Hematopoietic multipotent progenitor cell treated with erythropoietin and hydrocortisone succinate and interleukin-3 and kit ligand, for 6 days (in vitro differentiated cells): Measurements from ENCODE around the gene CFAP57.
"Not testable (repeated sequence)": the region's sequence is repeated elsewhere in the genome, so short reads cannot be mapped to it uniquely, and the experiment has no call there.

Source experiments
- DNase-seq: peaks from one replicate; pipeline ENCODE4 v3.0.0-alpha.2; 2015

The CFAP57 gene

DNA sequence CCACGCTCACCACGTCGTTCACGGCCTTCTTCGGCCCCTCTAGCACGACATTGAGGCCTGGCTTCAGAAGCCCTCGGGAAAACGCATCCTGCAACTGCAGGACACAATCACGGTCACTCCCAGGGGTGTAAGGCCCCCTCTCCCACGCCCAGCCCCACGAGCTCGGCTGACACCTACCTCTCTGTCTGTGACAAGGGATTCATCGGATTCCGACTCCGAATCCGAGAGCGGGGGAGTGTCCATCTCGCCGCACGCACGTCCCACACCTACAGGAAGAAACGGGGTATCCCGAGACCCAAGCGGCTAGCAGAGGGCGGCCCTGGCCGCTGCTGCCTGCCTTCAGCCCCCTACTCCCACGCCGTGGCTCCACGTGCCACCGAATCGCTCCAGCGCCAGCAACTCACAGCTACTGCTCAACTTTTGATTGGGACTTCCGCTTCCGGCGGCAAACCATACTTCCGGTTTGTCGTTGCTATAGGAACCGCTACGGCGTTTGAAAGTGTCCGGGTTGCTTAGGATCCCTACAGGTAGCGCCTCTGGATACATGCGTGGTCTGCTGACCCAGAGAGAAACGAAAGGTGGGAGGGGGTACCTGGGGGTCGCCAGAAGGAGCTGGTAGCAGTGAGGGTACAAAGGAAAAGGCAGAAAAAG is at the start of gene CFAP57, which contains the start of gene EBNA1BP2:
Gene CFAP57 (plus strand): TSS at position 455 of the 651 bp plus-strand sequence. CDS start 424 bp downstream, outside the sequence.
Gene EBNA1BP2 (minus strand): TSS at position 415 of the 651 bp plus-strand sequence. CDS start 172 bp downstream, at position 243.
- peak; percentile 97 for DNase-seq

DNA sequence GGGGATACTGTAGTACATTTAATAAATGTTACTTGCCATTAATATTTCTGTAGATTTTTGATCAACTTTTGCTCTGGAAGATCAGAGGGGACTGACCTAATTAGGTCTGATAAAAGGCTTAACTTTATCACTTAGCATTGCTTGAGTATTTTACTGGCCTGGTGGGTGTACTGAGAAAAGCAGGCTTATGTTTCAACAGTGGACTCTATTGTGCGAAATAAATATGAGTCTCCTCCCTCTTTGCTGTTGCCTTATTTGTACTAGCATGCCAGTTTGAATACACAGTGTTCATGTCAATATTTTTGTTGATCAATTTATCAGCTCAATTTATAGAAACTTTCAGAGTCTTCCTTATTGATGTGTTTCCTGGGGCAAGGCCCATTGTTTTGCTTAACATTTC is 49.1 kb upstream of the CFAP57 start:
- no peak for DNase-seq

DNA sequence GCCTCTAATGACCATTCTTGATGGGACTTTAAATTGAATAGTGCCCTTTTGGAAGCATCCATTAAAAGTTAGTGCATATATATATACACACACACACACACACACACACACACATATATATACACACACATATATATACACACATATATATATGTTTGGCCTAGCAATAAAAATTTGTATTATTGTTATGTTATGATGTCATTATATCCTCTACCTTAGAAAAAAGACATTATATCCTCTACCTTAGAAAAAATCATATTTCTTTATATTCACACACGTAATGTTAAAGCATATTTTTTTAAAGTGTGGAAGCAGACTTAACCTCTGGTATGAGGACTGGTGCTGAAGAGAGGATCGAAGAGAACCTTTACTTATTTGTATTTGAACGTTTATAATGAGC is 43.3 kb upstream of the CFAP57 start:
- no peak for DNase-seq

DNA sequence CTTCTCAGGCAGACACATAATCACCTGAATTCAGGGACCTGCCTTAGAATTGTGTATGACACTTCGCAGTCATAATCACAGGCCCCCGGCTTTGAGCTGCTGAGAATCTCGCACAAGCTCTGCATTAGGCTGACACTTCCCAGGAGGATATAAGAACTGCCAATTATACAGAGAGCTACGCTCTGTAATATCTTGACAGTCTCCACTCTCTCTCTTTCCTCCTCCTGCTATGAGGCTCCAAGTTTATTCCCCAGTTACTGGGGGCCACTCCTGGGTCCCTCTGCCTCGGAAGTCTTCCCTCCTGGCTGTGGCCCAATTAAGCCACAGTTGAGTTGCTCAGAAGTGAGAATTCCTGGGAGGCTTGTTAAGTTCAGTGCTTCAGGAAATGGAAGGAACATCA is 42.7 kb upstream of the CFAP57 start:
- no peak for DNase-seq

DNA sequence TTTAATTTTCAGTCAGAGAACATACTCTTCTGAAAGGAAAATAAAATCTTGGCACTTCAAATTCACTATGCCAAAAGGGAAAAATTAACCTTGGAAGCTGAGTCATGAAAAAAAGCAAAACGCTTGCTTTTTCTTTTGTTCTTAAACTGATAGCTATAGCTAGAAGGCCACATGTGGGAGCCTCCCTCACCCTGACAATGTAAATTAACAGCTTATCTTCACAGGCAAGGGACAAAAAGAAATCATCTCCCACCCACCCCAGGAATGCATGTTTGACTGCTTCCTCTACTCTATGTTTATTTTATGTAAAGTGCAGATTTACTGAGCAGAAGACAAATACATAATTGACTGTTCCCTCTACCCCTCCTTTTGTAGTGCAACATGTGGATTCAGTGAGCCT is 38.1 kb upstream of the CFAP57 start:
- DNase-seq, result no peak

DNA sequence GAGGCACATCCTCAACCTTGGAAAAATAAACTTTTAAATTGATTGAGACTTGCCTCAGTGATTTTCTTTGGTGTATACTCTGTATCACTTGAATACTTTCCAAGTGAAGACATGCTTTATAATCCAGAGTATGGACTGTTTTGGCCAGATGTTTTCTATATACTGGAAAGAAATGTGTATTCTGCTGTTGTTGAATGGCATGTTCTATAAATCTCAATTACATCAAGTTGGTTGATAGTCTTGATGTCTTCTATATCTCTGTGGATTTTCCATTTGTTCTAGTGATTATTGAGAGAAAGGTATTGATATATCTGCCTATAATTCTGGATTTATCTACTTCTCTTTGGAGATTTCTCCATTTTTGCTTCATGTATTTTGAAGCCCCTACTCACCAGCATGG is 37.5 kb upstream of the CFAP57 start:
- DNase-seq, result no peak

DNA sequence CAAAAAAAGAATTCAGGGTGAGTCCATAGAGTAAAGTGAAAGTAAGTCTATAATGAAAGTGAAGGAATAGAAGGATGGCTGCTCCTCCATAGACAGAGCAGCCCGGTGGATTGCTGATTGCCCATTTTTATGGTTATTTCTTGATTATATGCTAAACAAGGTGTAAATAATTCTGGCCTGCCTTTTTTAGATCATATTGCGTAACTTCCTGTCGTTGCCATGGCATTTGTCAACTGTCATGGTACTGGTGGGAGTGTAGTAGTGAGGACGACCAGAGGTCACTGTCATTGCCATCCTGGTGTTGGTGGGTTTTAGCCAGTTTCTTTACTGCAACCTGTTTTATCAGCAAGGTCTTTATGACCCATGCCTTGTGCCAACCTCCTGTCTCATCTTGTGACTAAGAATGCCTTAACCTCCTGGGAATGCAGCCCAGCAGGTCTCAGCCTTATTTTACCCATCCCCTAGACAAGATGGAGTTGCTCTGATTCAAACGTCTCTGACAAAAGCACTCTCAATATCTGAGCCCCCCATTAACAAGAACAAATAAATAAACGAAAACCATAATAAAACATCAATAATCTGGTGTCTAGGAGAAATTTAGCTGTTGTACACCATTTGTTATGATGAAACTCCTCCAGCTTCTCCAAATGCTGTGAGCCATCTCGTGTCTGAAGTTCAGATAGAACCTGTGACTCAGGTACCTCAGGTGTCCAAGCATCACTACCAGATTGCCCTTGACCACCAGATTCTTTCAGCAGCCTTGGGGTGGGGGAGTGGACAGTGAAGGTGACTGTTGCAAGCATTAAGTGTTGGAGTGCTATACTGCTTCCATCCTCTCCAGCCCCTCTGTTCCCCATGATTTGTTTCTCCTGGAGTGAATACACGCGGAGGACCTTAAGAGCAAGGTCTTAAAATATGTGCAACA is 36.0 kb upstream of the CFAP57 start:
- no peak for DNase-seq

DNA sequence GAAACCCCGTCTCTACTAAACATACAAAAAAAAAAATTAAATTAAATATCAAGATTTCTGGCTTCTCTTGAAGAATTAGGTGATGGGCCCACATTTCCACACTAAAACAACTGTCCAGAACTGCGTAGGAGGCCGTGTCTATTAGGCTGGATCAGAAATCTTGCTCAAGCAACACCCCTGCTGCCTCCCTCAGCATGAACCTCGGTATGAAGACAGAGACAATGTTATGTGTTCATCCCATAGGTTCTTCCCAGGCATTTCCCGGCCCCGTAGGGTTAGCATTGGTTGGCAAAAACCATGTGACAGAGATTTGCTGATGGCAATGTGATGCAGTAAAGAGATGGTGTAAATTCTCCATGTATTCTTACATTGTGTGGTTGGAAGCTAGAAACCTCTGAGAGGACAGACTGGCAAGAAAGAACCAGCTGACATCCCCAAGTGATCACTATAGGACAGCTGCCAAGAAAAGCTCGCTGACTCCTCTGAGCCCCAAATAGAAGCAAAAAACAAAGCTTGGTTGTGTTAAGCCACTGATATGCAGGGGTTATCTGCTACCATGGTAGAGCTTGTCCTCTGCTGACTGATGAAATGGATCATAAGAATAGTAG is 34.6 kb upstream of the CFAP57 start:
- DNase-seq, result no peak

DNA sequence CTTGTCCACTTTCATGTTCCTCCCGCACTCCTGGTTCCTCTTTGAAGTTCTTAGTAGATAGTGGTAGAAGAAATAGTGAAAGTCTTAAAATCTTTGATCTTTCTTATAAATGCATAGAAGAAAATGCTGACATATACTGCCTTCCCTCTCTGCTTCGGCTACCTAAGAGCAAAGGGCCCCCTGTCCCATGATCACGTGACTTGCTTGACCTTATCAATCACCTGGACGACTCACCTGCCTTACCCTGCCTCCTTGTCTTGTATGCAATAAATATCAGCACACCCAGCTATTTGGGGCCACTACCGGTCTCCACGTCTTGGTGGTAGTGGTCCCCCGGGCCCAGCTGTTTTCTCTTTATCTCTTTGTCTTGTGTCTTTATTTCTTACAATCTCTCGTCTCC is 32.8 kb upstream of the CFAP57 start:
- not testable (repeated sequence) for DNase-seq

DNA sequence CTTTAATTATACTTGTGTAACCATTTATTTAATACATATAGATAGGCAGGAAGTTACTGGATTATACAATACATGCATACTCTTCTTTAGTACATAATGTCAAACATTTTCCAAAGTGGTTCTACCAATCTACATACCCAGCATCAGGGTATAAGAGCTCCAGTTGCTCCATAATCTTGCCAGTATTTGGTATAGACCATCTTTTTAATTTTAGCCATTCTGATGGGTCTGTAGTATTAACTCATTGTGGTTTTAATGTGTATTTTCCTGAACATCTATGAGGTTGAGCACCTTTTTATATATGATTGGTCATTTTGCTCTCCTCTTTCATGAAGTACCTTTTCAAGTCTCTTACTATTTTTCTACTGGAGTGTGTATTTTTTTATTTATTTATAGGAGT is 32.1 kb upstream of the CFAP57 start:
- DNase-seq, result no peak

DNA sequence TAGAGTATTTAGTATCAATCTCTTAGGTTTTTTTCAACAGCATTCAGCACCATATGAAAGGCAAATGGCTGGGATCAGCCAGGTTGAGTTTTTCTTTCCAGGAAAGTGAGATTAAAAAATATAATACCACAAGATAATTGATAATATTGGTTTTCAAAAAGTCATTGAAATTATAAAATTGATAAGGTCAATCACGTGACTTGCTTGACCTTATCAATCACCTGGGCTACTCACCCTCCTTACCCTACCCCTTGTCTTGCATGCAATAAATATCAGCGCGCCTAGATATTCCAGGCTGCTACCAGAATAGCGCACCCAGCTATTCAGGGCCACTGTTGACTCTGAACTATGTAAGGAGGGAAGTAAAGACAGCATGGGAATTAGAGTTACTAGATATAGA is 31.5 kb upstream of the CFAP57 start:
- no peak for DNase-seq

DNA sequence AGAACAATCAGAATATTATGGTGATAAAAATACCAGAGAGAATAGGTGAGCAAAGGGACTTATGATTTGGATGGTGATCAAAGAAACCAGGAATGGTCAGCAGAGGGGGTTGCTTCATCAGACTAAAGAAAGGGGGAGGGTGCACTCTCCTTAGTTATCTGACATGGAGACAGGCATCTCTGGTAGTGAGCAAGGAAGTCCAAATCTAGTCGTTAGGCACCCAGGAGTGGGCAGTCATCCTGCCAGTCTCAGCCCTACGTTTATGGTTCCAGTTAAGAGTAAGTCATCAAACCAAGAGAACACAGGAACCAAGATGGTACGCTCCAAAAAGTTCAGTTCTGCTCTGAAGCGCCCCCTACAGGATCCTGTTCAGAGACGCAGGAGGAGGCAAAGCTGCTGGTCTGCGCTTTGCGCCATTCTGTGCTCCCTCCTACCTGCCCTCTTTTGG is 28.7 kb upstream of the CFAP57 start:
- DNase-seq, result peak; percentile 52

DNA sequence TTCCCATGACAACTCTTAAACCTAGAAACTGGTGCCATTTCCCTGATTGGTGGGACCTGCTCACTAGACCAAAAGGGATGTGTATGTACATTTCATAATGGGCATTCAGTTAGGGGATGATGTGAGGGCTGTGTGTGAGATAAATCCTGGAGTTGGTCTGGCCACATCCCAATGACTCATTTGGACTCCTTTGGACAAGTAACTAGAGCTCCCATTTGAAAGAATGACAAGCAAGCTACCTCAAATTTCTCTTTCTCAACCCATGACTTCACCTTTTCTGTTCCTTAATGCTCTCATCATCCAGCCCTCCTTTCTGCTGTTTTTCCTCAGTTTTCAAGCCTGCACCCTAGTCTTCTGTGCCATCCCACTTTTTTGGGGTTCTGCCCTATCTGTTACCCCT is 27.9 kb upstream of the CFAP57 start:
- DNase-seq, result no peak

DNA sequence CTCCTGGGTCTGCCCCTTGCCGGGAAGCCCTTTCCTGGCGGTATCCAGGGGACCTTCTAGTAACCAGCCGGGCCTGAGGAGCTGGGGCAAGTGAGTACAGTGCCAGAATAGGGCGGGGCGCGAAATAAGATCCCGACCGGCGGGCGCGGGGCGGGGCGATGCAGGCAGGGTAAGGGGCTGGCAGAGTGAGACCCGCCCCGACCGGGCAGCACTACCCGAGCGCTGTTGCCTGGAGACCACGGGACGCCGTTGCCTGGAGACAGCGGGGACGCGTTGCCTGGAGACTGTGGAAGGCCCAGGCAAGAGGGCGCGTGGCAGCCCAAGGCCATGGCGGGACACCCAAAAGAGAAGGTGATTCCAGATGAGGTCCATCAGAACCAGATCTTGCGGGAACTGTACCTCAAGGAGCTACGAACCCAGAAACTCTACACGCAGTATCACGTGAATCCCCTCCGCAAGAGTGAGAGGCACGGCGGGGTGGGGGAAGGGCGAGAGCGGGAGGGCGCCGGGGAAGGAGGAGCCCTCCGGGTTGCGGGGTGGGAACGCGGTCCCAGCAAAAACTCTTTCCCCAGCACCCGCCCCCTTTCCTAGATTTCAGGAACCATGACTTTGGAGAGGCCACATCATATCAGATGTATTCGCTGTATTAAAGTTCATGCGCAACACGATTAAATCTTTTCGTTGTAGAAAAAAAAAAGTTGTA is 24.4 kb upstream of the CFAP57 start:
- peak; percentile 67 for DNase-seq

DNA sequence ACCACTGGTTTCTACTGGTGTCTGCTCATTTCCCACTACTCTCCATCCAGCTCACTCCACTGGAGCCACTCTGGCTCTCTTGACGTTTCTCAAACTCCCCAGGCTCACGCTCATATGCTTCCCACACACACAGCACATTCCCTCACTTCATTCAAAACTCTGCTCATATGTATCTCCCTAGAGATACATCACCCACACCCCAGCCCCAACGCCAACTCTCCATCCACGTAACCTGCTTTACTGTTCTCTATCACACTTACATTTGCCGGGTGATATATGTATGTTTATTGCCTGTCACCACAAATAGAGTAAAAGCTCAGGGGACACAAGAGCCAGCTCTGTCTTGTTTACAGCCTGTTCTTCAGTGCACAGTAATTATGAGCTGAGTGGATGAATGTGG is 22.2 kb upstream of the CFAP57 start:
- DNase-seq, result no peak

DNA sequence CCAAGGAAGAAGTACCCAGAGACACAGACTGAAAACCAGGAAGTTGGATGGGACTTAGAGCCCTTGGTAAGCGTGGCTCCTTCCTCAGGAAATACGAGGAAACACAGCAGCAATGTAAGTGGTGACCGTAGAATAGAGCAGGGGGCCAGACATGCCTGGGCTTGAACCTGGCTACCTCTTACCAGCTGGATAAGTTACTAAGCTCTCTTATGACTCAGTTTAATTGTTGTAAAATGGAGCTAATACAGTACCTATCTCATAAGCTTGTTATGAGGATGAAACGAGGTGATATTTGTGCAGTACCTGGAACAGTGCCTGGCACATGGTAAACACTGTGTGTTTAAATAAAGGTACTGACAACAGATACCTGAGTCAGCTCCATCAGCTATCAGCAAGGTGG is 19.3 kb upstream of the CFAP57 start:
- DNase-seq, result no peak

DNA sequence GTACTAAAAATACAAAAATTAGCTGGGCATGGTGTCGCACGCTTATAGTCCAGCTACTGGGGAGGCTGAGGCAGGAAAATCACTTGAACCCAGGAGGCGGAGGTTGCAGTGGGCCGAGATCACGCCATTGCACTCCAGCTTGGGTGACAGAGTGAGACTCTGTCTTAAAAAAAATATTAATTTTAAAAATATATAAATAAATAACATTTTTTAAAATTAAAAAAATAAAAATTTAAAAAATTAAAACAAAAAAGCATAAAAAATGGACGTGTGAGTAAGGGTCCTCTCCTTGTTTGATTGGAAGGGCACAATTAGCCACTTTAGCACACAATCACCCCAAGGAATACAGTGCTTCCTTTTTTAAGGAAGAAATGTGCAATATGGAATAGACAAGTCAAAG is 18.7 kb upstream of the CFAP57 start:
- no peak for DNase-seq

DNA sequence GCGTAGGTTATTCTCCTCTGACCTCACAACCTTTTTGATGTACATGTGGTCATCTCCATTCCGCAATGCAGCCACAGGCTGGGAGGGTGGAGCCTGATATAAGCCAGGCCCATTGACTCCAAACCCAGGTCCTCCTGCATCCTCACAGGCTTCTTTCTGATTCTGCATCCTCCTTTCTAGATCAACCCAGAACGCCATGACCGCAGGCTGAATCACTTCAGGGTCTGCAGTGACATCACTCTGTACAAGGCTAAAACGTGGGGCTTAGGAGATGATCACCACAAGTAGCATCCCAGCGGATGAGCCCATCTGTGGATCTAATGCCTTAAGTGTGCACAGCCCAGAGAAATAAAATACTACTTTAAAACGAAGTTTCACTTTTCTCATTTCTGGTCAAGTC is 16.1 kb upstream of the CFAP57 start:
- DNase-seq, result no peak

DNA sequence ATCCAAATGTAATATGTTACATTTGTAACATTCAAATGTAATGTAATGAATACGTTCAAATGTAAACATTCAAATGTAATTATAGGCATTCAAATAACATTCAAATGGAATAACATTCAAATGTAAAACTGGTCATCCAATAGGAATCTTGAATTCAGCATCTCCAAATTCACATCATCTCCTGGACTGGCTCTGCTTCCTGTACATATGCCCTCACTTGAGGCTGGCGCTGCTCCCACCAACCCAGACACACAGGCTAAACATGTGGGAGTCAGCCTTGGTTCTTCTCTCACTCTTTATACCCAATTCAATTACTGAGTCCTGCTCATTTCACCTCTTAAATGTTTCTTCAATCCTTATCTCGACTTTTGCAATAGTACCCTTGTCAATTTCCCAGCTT is 7.0 kb upstream of the CFAP57 start:
- DNase-seq, result no peak

DNA sequence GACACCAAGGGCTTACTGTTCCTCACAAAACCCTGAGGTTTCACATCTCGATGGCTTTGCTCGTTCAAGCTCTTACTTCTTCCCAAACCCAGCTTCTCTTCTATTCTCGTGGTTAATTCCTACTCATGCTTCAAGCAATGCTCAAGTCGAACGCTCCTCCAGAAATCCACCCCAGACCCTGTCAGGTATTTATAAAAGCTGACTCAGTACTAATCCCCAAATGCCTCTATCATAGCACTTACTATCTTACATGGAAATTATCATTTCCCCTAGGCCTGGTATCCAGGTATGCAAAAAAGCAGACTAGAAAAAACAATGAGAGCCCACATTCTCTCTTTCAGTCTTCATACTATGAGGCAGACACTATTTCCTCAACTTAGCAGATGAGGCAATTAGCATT is 6.4 kb upstream of the CFAP57 start:
- no peak for DNase-seq

DNA sequence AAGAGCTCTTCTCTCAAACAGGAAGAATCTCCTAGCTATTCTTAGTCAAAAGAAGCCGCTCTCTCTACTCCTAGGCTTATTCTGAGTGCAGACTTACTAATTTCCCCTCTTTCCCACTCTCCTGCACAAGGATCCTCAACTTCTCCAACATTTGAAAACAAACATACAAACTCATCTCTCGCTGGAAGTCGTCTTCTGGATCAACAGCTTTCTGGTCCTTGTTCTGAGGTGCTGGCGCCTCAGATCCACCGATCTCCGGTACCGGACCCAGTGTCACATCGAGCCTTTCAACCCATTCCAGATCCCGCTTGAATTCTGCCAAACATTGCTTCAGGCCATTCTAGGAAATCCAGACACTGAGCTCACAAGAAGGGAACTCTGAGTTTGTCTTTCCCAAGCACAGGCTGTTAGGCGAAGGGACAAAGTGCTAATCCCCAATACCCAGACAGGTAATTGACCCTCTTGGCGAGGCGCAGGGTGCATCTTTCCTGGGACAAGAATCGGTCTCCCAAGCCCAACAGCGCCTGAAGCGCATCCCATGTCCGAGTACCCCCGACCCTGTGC is 736 bp upstream of the CFAP57 start:
- DNase-seq, result peak; percentile 17

DNA sequence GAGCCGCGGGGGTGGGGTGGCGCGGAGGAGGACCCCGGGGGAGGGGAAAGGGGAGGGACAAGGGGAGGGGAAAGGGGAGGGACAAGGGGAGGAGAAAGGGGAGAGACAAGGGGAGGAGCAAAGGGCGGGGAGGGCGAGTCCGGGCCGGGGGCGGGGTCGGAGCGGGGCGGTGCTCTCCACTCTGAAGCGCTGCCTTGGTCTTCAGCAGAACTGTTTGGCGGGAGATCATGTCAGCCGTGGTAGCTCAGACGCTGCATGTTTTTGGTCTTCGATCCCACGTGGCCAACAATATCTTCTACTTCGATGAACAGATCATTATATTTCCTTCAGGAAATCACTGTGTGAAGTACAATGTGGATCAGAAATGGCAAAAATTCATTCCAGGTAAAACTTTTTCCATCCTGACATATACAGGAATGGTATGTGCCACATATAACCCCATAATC is 420 bp downstream of the CFAP57 start:
- peak; percentile 96 for DNase-seq

DNA sequence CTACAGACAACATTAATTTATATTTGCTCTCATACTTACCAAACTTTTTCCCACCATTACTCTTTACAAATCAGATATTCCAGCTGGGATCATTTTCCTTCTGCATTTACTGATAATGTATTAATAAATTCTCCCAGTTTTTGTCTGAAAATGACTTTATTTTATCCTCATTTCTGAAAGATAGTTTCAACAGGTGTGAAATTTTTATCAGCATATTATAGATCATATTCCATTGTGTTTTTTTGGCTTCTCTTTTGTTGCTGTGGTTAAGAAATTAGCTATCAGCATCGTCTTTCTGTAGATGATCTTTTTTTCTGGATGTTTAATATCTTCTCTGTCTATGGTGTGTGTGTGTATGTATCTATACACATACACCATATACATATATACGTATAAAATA is 2.7 kb downstream of the CFAP57 start:
- no peak for DNase-seq
